GM12878 (cell line): ENCODE results near the gene PDE9A. TPM values are rescaled to one million over a fixed set of nuclear protein-coding genes. Genes with fewer than 3 reads are reported as not detected.

Source experiments
- ATAC-seq: fragments of 200-7000 bp; cut with Tn5 transposase; 3 replicates; pipeline ENCODE4 v1.9.1; 2020; ENCODE audit warnings: mild to moderate bottlenecking, moderate library complexity
- BruUV-seq: library from RNA; stranded (reverse); fragments of 400-500 nt; replicated peaks from 2 replicates; lab custom pipeline; 2021; lab: Mats Ljungman, UMichigan
- CTCF ChIA-PET: fragments of 300-600 bp; sonication (Branson Sonifier 250); formaldehyde crosslinking; extraction: SDS; loops from one replicate; lab custom pipeline; 2021; ENCODE audit warnings: inconsistent platforms; lab: Yijun Ruan, JAX
- POLR2A ChIA-PET: fragments of 350-600 bp; formaldehyde crosslinking; extraction: SDS; loops from one replicate; lab custom pipeline; 2021; ENCODE audit warnings: inconsistent platforms; lab: Charles Lee
- RAD21 ChIA-PET: fragments of 300-600 bp; sonication (Branson Sonifier 250); formaldehyde crosslinking; loops from one replicate; lab custom pipeline; 2023; ENCODE audit warnings: antibody characterized with exemption; ENCODE audit not compliant: unreplicated experiment; lab: Charles Lee
- SMC1A ChIA-PET: fragments of 300-600 bp; sonication (Branson Sonifier 250); formaldehyde crosslinking; loops from one replicate; lab custom pipeline; 2023; ENCODE audit not compliant: unreplicated experiment, uncharacterized antibody; lab: Charles Lee
- DNase-seq: peaks from one replicate; pipeline ENCODE4 v3.0.0-alpha.2; 2011; ENCODE audit warnings: low read depth, low spot score
- FAIRE-seq: peaks from 3 replicates; lab custom pipeline; 2011; peaks lifted over from hg19 to GRCh38; lab: Jason Lieb, UNC
- H2AFZ ChIP-seq: 2 replicates; pipeline ENCODE4 v1.6.0; 2011; ENCODE audit warnings: low read depth, low read length, control low read depth; ENCODE audit not compliant: control insufficient read depth
- H3K27ac ChIP-seq: 2 replicates; pipeline ENCODE4 v1.5.1; 2011; ENCODE audit warnings: control low read depth; ENCODE audit not compliant: control insufficient read depth, insufficient read depth
- H3K27me3 ChIP-seq, 2 experiments: replicated peaks in 1 of 2; 2 replicates each; pipeline versions ENCODE4 v1.6.0 to v1.6.1; 2011; ENCODE audit warnings: low read length in 1 of 2; ENCODE audit not compliant: control insufficient read depth in 2 of 2, insufficient read depth in 2 of 2
- H3K36me3 ChIP-seq, 2 experiments: 2 replicates each; pipeline ENCODE4 v1.5.1; 2011; ENCODE audit warnings: low read length in 1 of 2; ENCODE audit not compliant: control insufficient read depth in 2 of 2, insufficient read depth in 2 of 2
- H3K4me1 ChIP-seq: 2 replicates; pipeline ENCODE4 v1.6.1; 2011; ENCODE audit warnings: mild to moderate bottlenecking, low read length, moderate library complexity, mixed read lengths; ENCODE audit not compliant: control insufficient read depth, insufficient read depth
- H3K4me2 ChIP-seq: 2 replicates; pipeline ENCODE4 v1.6.0; 2011; ENCODE audit warnings: control low read depth; ENCODE audit not compliant: control insufficient read depth, insufficient read depth
- H3K4me3 ChIP-seq: fragments of 200-600 bp; sonication (generic); 2 replicates; pipeline ENCODE4 v1.5.1; 2016
- H3K79me2 ChIP-seq: 2 replicates; pipeline ENCODE4 v1.6.0; 2011; ENCODE audit warnings: low read length; ENCODE audit not compliant: control insufficient read depth, insufficient read depth
- H3K9ac ChIP-seq: 2 replicates; pipeline ENCODE4 v1.8.0; 2011; ENCODE audit warnings: low read length, control low read depth, mixed read lengths; ENCODE audit not compliant: control insufficient read depth, insufficient read depth
- H3K9me3 ChIP-seq: replicated peaks from 3 replicates; pipeline ENCODE4 v1.5.1; 2011; ENCODE audit warnings: mild to moderate bottlenecking, low read length; ENCODE audit not compliant: control insufficient read depth, insufficient read depth
- H4K20me1 ChIP-seq: 2 replicates; pipeline ENCODE4 v1.6.0; 2011; ENCODE audit not compliant: control insufficient read depth, insufficient read depth
- FOXK2 ChIP-seq: fragments of 450-650 bp; IDR thresholded peaks from 2 replicates; pipeline ENCODE4 v1.6.1; 2017; ENCODE audit warnings: mild to moderate bottlenecking, moderate library complexity
- POLR2A ChIP-seq: IDR thresholded peaks from 2 replicates; pipeline ENCODE4 v1.6.1; 2011; ENCODE audit warnings: low read depth, mild to moderate bottlenecking, low read length
- WGBS: methylation state at CpG from one replicate; pipeline ENCODE4 v1.1.6; 2016; ENCODE audit warnings: low lambda C conversion rate; ENCODE audit not compliant: insufficient replicate concordance, insufficient coverage; ENCODE audit errors: missing lambda C conversion rate; 5-methylcytosine and 5-hydroxymethylcytosine counted together
- in situ Hi-C: fragments of 300-500 bp; cut with MboI; formaldehyde crosslinking; loops from 9 replicates; pipeline ENCODE4 v1.14.3; 2018; ENCODE audit warnings: mixed read lengths
- intact Hi-C: fragments of 100-400 bp; cut with micrococcal nuclease; formaldehyde crosslinking; loops from one replicate; pipeline ENCODE4 v1.14.2; 2022; ENCODE audit not compliant: unreplicated experiment
- polyA plus RNA-seq, 11 experiments: library from polyadenylated mRNA; depleted of rRNA in 4 of 11; unstranded in 6 of 11; stranded (reverse) in 5 of 11; fragments of >200 nt; fragmentation: Nextera tagmentation in 4 of 11; fragmentation: Illumina TruSeq in 1 of 11; extraction: Ambion mirVana in 4 of 11; extraction: Trizol in 1 of 11; gene quantifications; 1 replicate in 1 of 11; 2 replicates in 10 of 11; pipeline versions ENCODE4 v1.2.1 to v1.2.3, GENCODE V29; 2011 to 2016; ENCODE audit warnings: inconsistent platforms in 2 of 11, missing spikeins in 2 of 11, low read depth in 1 of 11
- total RNA-seq, 4 experiments: library from RNA; depleted of rRNA in 3 of 4; stranded (reverse); fragments of >200 nt in 3 of 4; fragmentation: Illumina TruSeq in 1 of 4; extraction: Trizol in 1 of 4; gene quantifications; 2 replicates each; pipeline versions ENCODE4 v1.2.1 to v1.2.3, GENCODE V29; 2013 to 2021
- TF ChIP-seq, protein P1 (sequence below): IDR thresholded peaks from 2 replicates; pipeline ENCODE4 v1.6.1; 2012; ENCODE audit warnings: low read depth, low read length, improper control_type of control experiment
- TF ChIP-seq, protein P2 (sequence below): fragments of 450-650 bp; IDR thresholded peaks from 2 replicates; pipeline ENCODE4 v1.6.1; 2017; ENCODE audit warnings: antibody characterized with exemption, mild to moderate bottlenecking, moderate library complexity
- TF ChIP-seq, protein P3 (sequence below): fragments of 450-650 bp; conservative IDR thresholded peaks from 2 replicates; pipeline ENCODE4 v1.6.1; 2017; ENCODE audit warnings: mild to moderate bottlenecking, moderate library complexity
- TF ChIP-seq, protein P4 (sequence below): fragments of 450-650 bp; IDR thresholded peaks from 2 replicates; pipeline ENCODE4 v1.6.1; 2017; ENCODE audit warnings: mild to moderate bottlenecking

PDE9A gene
- total and polyA plus RNA-seq, 10 of the 15 experiments (the other 5 are each of a cell fraction or from before 2014, with no cell fraction given): 0.08 to 0.45 (median 0.20) TPM; not detected in 1

DNA sequence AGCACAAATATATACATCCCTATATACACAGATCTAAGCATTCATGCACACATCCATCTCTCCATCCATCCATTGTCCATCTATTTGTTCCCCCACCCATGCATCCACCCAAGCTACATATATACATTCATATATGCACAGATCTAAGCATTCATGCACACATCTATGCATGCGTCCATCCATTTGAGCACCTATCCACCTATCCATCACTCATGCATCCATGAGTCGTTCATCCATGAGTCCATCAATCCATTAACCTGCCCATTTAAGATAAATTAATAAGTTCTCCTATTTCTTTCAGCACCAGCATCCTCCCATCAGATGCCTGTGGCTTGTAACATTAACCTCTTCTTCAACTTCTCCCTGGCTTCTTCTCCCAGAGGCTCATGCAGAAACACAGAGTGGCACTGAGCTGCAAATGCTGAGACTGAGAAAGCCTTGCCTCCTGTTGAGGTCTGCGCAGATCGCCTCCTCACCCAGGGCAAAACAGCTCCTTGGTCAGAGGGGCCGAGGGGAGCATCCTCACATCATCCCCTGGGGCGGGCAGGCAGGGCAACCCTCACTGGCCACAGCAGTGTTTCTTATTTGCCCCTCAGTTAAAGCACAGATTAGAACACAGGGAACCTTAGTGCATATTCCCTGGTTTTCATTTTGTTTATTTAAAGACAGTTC is 17.4 kb upstream of the PDE9A start (continued):
- TF ChIP-seq, protein P1, sequence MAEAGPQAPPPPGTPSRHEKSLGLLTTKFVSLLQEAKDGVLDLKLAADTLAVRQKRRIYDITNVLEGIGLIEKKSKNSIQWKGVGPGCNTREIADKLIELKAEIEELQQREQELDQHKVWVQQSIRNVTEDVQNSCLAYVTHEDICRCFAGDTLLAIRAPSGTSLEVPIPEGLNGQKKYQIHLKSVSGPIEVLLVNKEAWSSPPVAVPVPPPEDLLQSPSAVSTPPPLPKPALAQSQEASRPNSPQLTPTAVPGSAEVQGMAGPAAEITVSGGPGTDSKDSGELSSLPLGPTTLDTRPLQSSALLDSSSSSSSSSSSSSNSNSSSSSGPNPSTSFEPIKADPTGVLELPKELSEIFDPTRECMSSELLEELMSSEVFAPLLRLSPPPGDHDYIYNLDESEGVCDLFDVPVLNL: no peak
- TF ChIP-seq, protein P2, sequence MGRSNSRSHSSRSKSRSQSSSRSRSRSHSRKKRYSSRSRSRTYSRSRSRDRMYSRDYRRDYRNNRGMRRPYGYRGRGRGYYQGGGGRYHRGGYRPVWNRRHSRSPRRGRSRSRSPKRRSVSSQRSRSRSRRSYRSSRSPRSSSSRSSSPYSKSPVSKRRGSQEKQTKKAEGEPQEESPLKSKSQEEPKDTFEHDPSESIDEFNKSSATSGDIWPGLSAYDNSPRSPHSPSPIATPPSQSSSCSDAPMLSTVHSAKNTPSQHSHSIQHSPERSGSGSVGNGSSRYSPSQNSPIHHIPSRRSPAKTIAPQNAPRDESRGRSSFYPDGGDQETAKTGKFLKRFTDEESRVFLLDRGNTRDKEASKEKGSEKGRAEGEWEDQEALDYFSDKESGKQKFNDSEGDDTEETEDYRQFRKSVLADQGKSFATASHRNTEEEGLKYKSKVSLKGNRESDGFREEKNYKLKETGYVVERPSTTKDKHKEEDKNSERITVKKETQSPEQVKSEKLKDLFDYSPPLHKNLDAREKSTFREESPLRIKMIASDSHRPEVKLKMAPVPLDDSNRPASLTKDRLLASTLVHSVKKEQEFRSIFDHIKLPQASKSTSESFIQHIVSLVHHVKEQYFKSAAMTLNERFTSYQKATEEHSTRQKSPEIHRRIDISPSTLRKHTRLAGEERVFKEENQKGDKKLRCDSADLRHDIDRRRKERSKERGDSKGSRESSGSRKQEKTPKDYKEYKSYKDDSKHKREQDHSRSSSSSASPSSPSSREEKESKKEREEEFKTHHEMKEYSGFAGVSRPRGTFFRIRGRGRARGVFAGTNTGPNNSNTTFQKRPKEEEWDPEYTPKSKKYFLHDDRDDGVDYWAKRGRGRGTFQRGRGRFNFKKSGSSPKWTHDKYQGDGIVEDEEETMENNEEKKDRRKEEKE: no peak
- TF ChIP-seq, protein P3, sequence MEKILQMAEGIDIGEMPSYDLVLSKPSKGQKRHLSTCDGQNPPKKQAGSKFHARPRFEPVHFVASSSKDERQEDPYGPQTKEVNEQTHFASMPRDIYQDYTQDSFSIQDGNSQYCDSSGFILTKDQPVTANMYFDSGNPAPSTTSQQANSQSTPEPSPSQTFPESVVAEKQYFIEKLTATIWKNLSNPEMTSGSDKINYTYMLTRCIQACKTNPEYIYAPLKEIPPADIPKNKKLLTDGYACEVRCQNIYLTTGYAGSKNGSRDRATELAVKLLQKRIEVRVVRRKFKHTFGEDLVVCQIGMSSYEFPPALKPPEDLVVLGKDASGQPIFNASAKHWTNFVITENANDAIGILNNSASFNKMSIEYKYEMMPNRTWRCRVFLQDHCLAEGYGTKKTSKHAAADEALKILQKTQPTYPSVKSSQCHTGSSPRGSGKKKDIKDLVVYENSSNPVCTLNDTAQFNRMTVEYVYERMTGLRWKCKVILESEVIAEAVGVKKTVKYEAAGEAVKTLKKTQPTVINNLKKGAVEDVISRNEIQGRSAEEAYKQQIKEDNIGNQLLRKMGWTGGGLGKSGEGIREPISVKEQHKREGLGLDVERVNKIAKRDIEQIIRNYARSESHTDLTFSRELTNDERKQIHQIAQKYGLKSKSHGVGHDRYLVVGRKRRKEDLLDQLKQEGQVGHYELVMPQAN: no peak

DNA sequence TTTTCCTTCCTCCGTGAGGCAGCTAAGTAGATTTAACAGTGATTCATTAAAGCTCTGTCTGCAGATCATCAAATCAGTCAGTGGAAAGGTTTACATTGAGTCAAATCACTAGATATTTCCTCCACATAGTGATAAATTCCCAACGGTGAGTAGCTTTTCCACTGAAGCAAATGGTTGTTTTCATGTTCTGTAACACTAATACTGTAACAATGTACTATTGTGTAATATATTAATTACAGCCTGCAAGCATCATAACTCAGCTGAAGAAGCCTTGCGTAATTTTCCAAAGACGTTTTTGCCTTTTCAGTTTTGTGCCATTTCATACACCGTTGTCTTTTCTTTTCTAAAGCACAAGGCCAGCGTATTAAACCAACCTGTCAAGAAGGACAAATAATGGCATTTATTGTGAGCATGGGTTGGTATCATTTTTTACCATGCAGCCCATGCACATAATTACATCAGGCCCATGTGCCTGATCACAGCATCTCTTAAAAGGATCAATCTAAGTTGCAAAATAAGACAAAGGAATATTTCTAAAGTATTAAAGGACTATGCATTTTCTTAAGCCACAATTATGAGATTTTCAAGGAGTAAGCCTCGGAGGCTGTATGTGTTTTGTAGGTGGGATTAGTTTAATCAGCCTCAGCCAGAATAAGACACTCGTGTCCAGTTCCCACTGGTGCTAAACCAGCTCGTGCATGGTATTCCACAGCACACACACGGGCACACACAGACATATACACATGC is 16.7 kb upstream of the PDE9A start:
- Histone ChIP-seq H3K4me3 (no peak overlapping the region), H3K9ac (no peak overlapping the region), H3K4me1 (no peaks in the 10 kb centered on the region), H3K27me3 (peaks cover 0 to under 1% of the 10 kb centered on the region in 2 experiments; a peak in 2 of 4 replicates), H3K36me3 (no peaks in the 10 kb centered on the region), H4K20me1 (no peaks in the 10 kb centered on the region), H3K79me2 (no peaks in the 10 kb centered on the region), H2AFZ (no peak overlapping the region), H3K4me2 (no peak overlapping the region), H3K27ac (no peak overlapping the region), H3K9me3 (no peaks in the 10 kb centered on the region)
- no TSS peak for BruUV-seq
- in situ Hi-C loops (no loop called here), intact Hi-C loops (no loop called here)
- ATAC-seq (no peak), FAIRE-seq (no peak), DNase-seq (no peak)
- TF ChIP-seq POLR2A (no peak), FOXK2 (no peak)
- TF ChIP-seq, protein P4, sequence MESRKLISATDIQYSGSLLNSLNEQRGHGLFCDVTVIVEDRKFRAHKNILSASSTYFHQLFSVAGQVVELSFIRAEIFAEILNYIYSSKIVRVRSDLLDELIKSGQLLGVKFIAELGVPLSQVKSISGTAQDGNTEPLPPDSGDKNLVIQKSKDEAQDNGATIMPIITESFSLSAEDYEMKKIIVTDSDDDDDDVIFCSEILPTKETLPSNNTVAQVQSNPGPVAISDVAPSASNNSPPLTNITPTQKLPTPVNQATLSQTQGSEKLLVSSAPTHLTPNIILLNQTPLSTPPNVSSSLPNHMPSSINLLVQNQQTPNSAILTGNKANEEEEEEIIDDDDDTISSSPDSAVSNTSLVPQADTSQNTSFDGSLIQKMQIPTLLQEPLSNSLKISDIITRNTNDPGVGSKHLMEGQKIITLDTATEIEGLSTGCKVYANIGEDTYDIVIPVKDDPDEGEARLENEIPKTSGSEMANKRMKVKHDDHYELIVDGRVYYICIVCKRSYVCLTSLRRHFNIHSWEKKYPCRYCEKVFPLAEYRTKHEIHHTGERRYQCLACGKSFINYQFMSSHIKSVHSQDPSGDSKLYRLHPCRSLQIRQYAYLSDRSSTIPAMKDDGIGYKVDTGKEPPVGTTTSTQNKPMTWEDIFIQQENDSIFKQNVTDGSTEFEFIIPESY: no peak
- ChIA-PET POLR2A (no interaction called here), RAD21 (no interaction called here), SMC1A (no interaction called here), CTCF (no interaction called here)
- WGBS: 17% methylated on average over 10 of the region's 10 CpGs
